22Rv1 (cell line): Measurements from ENCODE around the gene ARHGAP26.

Source experiments
- H3K27ac ChIP-seq: fragments of 450-650 bp; 2 replicates; pipeline ENCODE4 v1.5.1; 2017
- CTCF ChIP-seq: fragments of 450-650 bp; IDR thresholded peaks from 2 replicates; pipeline ENCODE4 v1.5.1; 2017; ENCODE audit warnings: mild to moderate bottlenecking
- ZFX ChIP-seq: fragments of 450-650 bp; IDR thresholded peaks from 2 replicates; pipeline ENCODE4 v1.6.1; 2017; ENCODE audit warnings: antibody characterized with exemption, borderline replicate concordance

The ARHGAP26 gene

GRCh38 chr5:142897328-142897727 is 127.2 kb downstream of the ARHGAP26 start:
- no peak overlapping the region for H3K27ac ChIP-seq
- TF ChIP-seq CTCF (no peak), ZFX (no peak)

- no peak overlapping the region for H3K27ac ChIP-seq
- TF ChIP-seq ZFX: no peak
- no peak for TF ChIP-seq CTCF
Measured at GRCh38 chr5:142900927-142901326, 130.8 kb downstream of the ARHGAP26 start.

DNA sequence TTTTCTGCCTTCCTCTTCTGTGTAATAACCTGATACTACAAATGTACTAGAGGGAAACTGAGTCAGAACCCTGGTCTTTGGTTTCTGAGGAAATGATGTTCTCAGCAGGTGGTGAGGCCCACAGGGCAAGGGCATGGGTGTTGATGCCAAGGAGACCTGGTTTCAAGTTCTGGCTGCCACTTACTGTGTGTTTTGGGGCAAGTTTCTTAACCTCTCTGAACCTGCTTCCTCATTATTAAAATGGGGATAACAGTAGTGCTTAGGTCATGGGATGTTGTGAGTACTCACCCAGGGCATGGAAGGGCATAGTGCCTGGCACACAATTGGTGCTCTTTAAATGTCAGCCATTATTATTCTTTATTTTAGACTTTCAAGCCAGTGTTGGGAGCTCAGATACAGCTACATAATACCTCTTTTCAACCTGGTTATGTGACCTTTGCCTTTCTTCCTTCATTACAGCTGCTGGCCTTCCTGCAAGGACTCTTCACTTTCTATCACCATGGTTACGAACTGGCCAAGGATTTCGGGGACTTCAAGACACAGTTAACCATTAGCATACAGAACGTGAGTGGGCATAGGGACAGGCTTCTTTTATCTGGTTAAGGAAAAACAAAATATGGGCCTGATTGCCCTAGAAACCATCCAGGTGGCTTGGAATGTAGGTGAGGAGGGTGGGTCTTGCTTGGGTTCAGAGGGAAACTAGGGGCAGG is 131.5 kb downstream of the ARHGAP26 start:
- TF ChIP-seq ZFX (no peak), CTCF (no peak)
- H3K27ac ChIP-seq: no peak overlapping the region

- TF ChIP-seq CTCF (no peak), ZFX (no peak)
- H3K27ac ChIP-seq: no peak overlapping the region
Measured at GRCh38 chr5:142902186-142902965, 132.2 kb downstream of the ARHGAP26 start.

DNA sequence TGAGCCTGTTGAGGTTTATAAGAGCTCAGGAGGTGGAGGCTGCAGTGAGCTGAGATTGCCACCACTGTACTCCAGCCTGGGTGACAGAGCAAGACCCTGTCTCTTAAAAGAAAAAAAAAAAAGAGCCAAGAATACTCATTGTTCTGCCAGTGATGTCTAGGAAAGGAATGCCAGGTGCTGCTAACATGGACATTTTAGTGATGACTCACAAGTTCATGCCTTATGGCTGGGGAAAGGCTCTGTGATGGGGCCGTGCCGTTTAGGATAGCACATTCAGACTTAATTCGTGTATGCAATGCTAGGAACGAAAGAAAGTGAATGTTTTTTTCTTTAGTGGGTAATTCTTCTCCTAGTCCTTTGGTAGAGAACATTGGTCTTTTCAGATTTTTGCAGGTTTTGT is 134.2 kb downstream of the ARHGAP26 start:
- H3K27ac ChIP-seq: no peak overlapping the region
- TF ChIP-seq CTCF: no peak
- no peak for TF ChIP-seq ZFX

- no peak for TF ChIP-seq ZFX
- no peak for TF ChIP-seq CTCF
- H3K27ac ChIP-seq: no peak overlapping the region
Measured at GRCh38 chr5:142905348-142905747, 135.2 kb downstream of the ARHGAP26 start.
